AG04449 (cell line): ENCODE data around the gene GAB4.

ENCODE experiments used
- CTCF ChIA-PET: fragments of 350-600 bp; formaldehyde crosslinking; extraction: SDS; loops from one replicate; lab custom pipeline; 2021; ENCODE audit warnings: antibody characterized with exemption; lab: Yijun Ruan, JAX
- POLR2A ChIA-PET: fragments of 400-600, 350-600 bp; formaldehyde crosslinking; extraction: SDS; loops from one replicate; lab custom pipeline; 2020; ENCODE audit warnings: antibody characterized with exemption, inconsistent platforms; lab: Yijun Ruan, JAX
- DNase-seq: peaks from one replicate; pipeline ENCODE4 v3.0.0-alpha.2; 2010; ENCODE audit warnings: low read depth, low spot score
- H3K4me3 ChIP-seq: 2 replicates; pipeline ENCODE4 v1.5.1; 2011; ENCODE audit warnings: low read depth, mild to moderate bottlenecking, control low read depth, low read length
- CTCF ChIP-seq: IDR thresholded peaks from one replicate; pipeline ENCODE4 v1.5.1; 2011; ENCODE audit warnings: mild to moderate bottlenecking, moderate library complexity, low read length, control low read depth, inconsistent platforms; ENCODE audit not compliant: insufficient read depth; ENCODE audit errors: missing control alignments

The GAB4 gene

GRCh38 chr22:16987822-16988221, 20.2 kb downstream of the GAB4 start:
- H3K4me3 ChIP-seq = no peak overlapping the region
- DNase-seq = no peak
- TF ChIP-seq CTCF = no peak
- POLR2A ChIA-PET = no interaction called here
- CTCF ChIA-PET = no interaction called here

- no peak for TF ChIP-seq CTCF
- POLR2A ChIA-PET = no interaction called here
- no peak for DNase-seq
- no peak overlapping the region for H3K4me3 ChIP-seq
- CTCF ChIA-PET = no interaction called here
Observed at GRCh38 chr22:16975155-16975885, 32.7 kb downstream of the GAB4 start.

GRCh38 chr22:16974298-16975084, 33.5 kb downstream of the GAB4 start:
- ChIA-PET CTCF (no interaction called here), POLR2A (no interaction called here)
- DNase-seq = no peak
- no peak for TF ChIP-seq CTCF
- no peak overlapping the region for H3K4me3 ChIP-seq

DNA sequence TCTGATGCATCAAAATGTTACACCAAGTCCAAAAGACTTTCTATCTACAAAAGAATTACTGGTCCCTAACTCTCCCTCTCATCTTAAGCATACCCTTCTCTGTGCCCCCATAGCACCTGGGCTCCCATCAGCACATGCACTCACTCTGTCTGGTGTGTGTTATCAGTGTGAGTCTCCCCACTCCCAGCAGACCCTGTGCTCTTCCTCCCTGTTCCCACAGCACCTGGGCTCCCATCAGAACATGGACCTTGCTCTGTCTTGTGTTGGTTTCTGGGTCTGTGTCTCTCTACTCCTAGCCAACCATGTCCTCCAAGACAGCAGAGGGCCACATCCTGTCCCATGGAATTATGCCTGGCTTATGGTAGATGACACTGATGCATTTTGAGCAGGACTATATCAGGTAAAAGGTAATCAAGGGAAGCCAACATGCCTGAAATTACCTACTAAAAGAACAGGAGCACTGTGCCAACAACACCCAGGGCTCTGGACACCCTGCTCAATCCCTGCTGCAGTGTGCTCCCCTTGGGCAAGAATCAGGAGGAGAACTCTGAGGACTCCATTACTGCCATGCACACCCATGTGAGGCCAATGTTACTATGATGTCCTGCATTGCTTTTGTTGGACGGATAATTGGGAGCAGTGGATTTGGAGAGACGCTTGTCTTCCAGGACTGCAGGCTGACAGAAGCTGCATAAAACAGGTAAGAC, 34.3 kb downstream of the GAB4 start:
- POLR2A ChIA-PET = no interaction called here
- CTCF ChIA-PET = no interaction called here
- no peak for TF ChIP-seq CTCF
- H3K4me3 ChIP-seq = no peak overlapping the region
- no peak for DNase-seq

DNA sequence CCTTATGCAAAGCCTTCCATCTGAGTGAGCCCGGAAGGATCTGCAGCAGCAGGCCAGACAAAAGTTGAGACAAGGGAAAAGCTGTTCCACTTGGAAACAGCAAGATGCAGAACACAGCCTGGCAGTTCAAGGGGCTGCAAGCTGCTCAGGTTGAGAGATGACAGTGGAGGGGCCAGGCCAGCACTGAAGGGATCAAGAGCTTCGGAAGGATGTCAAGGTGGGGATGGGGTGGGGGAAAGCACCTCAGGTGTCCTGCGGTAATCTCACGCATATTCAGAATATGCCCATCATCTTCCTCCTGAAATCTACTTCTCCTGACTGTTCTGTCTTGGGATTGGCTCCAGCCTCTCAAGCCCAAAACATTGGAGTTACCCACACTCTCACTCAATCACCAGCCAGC, 35.7 kb downstream of the GAB4 start:
- TF ChIP-seq CTCF = no peak
- ChIA-PET POLR2A (no interaction called here), CTCF (no interaction called here)
- no peak overlapping the region for H3K4me3 ChIP-seq
- DNase-seq = no peak

DNA sequence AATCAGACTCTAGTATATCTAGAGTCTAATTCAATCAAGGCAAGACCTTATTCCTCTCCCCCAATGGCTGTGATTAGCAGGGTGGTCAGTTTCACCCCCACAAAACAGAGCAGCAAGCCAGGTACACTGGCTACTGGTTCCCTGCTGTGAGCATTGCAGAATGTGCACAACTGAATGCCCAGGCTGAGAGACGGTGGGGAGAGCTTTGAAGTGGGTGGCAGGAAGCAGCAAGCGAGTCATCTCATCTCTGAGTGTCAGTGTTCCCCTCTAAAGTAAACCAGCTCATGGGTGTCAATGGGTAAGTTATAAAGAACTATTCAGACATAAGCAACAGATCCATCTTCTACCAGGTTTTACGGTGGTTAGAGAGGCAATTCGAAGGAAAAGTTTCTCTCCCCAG, 37.6 kb downstream of the GAB4 start:
- TF ChIP-seq CTCF = no peak
- POLR2A ChIA-PET = no interaction called here
- DNase-seq = no peak
- CTCF ChIA-PET = no interaction called here
- H3K4me3 ChIP-seq = no peak overlapping the region
